ENCODE measurements around the gene JMJD6. TPM values are rescaled to one million over a fixed set of nuclear protein-coding genes. Genes with fewer than 3 reads are reported as not detected.

The JMJD6 gene
- total RNA-seq, 2 donors from 2014 or later, result 124 to 137 TPM

- Mint-ChIP-seq H3K4me3 (no peak overlapping the region), H3K4me1 (peaks cover 17% of the 10 kb centered on the region), H3K36me3 (ENCODE audit: low read depth) (no peaks in the 10 kb centered on the region), H3K27me3 (no peaks in the 10 kb centered on the region), H3K27ac (no peak overlapping the region)
- DNase-seq (no peak), ATAC-seq (no peak)
- no peaks in the 10 kb centered on the region for H3K9me3 ChIP-seq (ENCODE audit: control insufficient read depth, low read length, poor library complexity, severe bottlenecking)
Observed at GRCh38 chr17:76695059-76695831, 31.2 kb downstream of the JMJD6 start.

GRCh38 chr17:76691379-76692191, 34.8 kb downstream of the JMJD6 start:
- H3K36me3 Mint-ChIP-seq (ENCODE audit: low read depth), result peaks cover 4% of the 10 kb centered on the region
- DNase-seq (no peak), ATAC-seq (no peak)
- peaks cover 15% of the 10 kb centered on the region for H3K4me1 Mint-ChIP-seq
- H3K27me3 Mint-ChIP-seq, result peaks cover 5% of the 10 kb centered on the region
- no peak overlapping the region for H3K4me3 Mint-ChIP-seq
- H3K27ac Mint-ChIP-seq, result no peak overlapping the region
- no peaks in the 10 kb centered on the region for H3K9me3 ChIP-seq (ENCODE audit: control insufficient read depth, low read length, poor library complexity, severe bottlenecking)

- H3K4me3 Mint-ChIP-seq, result no peak overlapping the region
- ATAC-seq, result no peak
- peaks cover 4% of the 10 kb centered on the region for H3K36me3 Mint-ChIP-seq (ENCODE audit: low read depth)
Observed at GRCh38 chr17:76690596-76691280, 35.7 kb downstream of the JMJD6 start.

GRCh38 chr17:76689859-76690258, 36.5 kb downstream of the JMJD6 start:
- ATAC-seq (no peak), DNase-seq (no peak)
- H3K27ac Mint-ChIP-seq, result no peak overlapping the region
- H3K4me3 Mint-ChIP-seq, result no peak overlapping the region
- peaks cover 5% of the 10 kb centered on the region for H3K27me3 Mint-ChIP-seq
- no peaks in the 10 kb centered on the region for H3K9me3 ChIP-seq (ENCODE audit: control insufficient read depth, low read length, poor library complexity, severe bottlenecking)
- H3K4me1 Mint-ChIP-seq, result peaks cover 5% of the 10 kb centered on the region
- H3K36me3 Mint-ChIP-seq (ENCODE audit: low read depth), result peaks cover 4% of the 10 kb centered on the region

More at GRCh38 chr17:76690596-76691280, 35.7 kb downstream of the JMJD6 start:
- H3K27me3 Mint-ChIP-seq, result peaks cover 5% of the 10 kb centered on the region
- peaks cover 12% of the 10 kb centered on the region for H3K4me1 Mint-ChIP-seq
- H3K9me3 ChIP-seq (ENCODE audit: control insufficient read depth, low read length, poor library complexity, severe bottlenecking), result no peaks in the 10 kb centered on the region
- DNase-seq, result no peak
- no peak overlapping the region for H3K27ac Mint-ChIP-seq

- Mint-ChIP-seq H3K36me3 (ENCODE audit: low read depth) (peaks cover 4% of the 10 kb centered on the region), H3K27ac (no peak overlapping the region)
- ATAC-seq, result no peak
Observed at GRCh38 chr17:76688165-76688622, 38.2 kb downstream of the JMJD6 start.

GRCh38 chr17:76687298-76688164, 38.9 kb downstream of the JMJD6 start:
- H3K27ac Mint-ChIP-seq, result no peak overlapping the region

More at GRCh38 chr17:76688165-76688622, 38.2 kb downstream of the JMJD6 start:
- H3K4me3 Mint-ChIP-seq, result no peak overlapping the region
- no peaks in the 10 kb centered on the region for H3K9me3 ChIP-seq (ENCODE audit: control insufficient read depth, low read length, poor library complexity, severe bottlenecking)
- peaks cover 5% of the 10 kb centered on the region for H3K27me3 Mint-ChIP-seq
- peaks cover 5% of the 10 kb centered on the region for H3K4me1 Mint-ChIP-seq
- no peak for DNase-seq

GRCh38 chr17:76686538-76687297, 39.7 kb downstream of the JMJD6 start:
- Mint-ChIP-seq H3K4me1 (peaks cover 10% of the 10 kb centered on the region), H3K36me3 (ENCODE audit: low read depth) (peaks cover 4% of the 10 kb centered on the region), H3K4me3 (no peak overlapping the region), H3K27me3 (peaks cover 5% of the 10 kb centered on the region), H3K27ac (no peak overlapping the region)
- DNase-seq, result no peak
- no peak for ATAC-seq
- H3K9me3 ChIP-seq (ENCODE audit: control insufficient read depth, low read length, poor library complexity, severe bottlenecking), result no peaks in the 10 kb centered on the region

More at GRCh38 chr17:76687298-76688164, 38.9 kb downstream of the JMJD6 start:
- Mint-ChIP-seq H3K4me1 (peaks cover 5% of the 10 kb centered on the region), H3K27me3 (peaks cover 5% of the 10 kb centered on the region), H3K4me3 (no peak overlapping the region), H3K36me3 (ENCODE audit: low read depth) (peaks cover 4% of the 10 kb centered on the region)
- ATAC-seq, result no peak
- DNase-seq, result no peak
- H3K9me3 ChIP-seq (ENCODE audit: control insufficient read depth, low read length, poor library complexity, severe bottlenecking), result no peaks in the 10 kb centered on the region

- no peaks in the 10 kb centered on the region for H3K9me3 ChIP-seq (ENCODE audit: control insufficient read depth, low read length, poor library complexity, severe bottlenecking)
- DNase-seq, result no peak
- peaks cover 15% of the 10 kb centered on the region for H3K4me1 Mint-ChIP-seq
- H3K36me3 Mint-ChIP-seq (ENCODE audit: low read depth), result peaks cover 4% of the 10 kb centered on the region
- no peak overlapping the region for H3K27ac Mint-ChIP-seq
- no peak overlapping the region for H3K4me3 Mint-ChIP-seq
- peaks cover 5% of the 10 kb centered on the region for H3K27me3 Mint-ChIP-seq
- ATAC-seq, result no peak
Observed at GRCh38 chr17:76685846-76686245, 40.6 kb downstream of the JMJD6 start.

- DNase-seq, result no peak
- Mint-ChIP-seq H3K4me3 (no peak overlapping the region), H3K36me3 (ENCODE audit: low read depth) (peaks cover 4% of the 10 kb centered on the region), H3K4me1 (peaks cover 15% of the 10 kb centered on the region), H3K27ac (no peak overlapping the region), H3K27me3 (peaks cover 5% of the 10 kb centered on the region)
- ATAC-seq, result no peak
- H3K9me3 ChIP-seq (ENCODE audit: control insufficient read depth, low read length, poor library complexity, severe bottlenecking), result no peaks in the 10 kb centered on the region
Observed at GRCh38 chr17:76685366-76685765, 41.0 kb downstream of the JMJD6 start.

GRCh38 chr17:76684756-76685155, 41.6 kb downstream of the JMJD6 start:
- DNase-seq, result no peak
- Mint-ChIP-seq H3K27me3 (peaks cover 5% of the 10 kb centered on the region), H3K4me3 (no peak overlapping the region), H3K36me3 (ENCODE audit: low read depth) (peaks cover 4% of the 10 kb centered on the region), H3K27ac (no peak overlapping the region), H3K4me1 (peaks cover 17% of the 10 kb centered on the region)
- ATAC-seq, result no peak
- no peaks in the 10 kb centered on the region for H3K9me3 ChIP-seq (ENCODE audit: control insufficient read depth, low read length, poor library complexity, severe bottlenecking)

GRCh38 chr17:76683921-76684745, 42.3 kb downstream of the JMJD6 start:
- H3K4me1 Mint-ChIP-seq, result peaks cover 17% of the 10 kb centered on the region
- no peak for DNase-seq
- H3K9me3 ChIP-seq (ENCODE audit: control insufficient read depth, low read length, poor library complexity, severe bottlenecking), result no peaks in the 10 kb centered on the region
- ATAC-seq, result no peak
- peaks cover 5% of the 10 kb centered on the region for H3K27me3 Mint-ChIP-seq
- H3K36me3 Mint-ChIP-seq (ENCODE audit: low read depth), result peaks cover 4% of the 10 kb centered on the region
- H3K4me3 Mint-ChIP-seq, result no peak overlapping the region
- H3K27ac Mint-ChIP-seq, result no peak overlapping the region
